HG03066 (cell line): ENCODE results near the gene PRCD.
A peak's percentile ranks its signal among the peaks of the same experiment; 100 is the strongest.
"Not testable (repeated sequence)": the region's sequence is repeated elsewhere in the genome, so short reads cannot be mapped to it uniquely, and the experiment has no call there.

Source experiments
- ATAC-seq: cut with Tn5 transposase; IDR thresholded peaks from one replicate; pipeline ENCODE4 v1.9.1; 2021; ENCODE audit warnings: low read depth; ENCODE audit not compliant: unreplicated experiment

PRCD gene

DNA sequence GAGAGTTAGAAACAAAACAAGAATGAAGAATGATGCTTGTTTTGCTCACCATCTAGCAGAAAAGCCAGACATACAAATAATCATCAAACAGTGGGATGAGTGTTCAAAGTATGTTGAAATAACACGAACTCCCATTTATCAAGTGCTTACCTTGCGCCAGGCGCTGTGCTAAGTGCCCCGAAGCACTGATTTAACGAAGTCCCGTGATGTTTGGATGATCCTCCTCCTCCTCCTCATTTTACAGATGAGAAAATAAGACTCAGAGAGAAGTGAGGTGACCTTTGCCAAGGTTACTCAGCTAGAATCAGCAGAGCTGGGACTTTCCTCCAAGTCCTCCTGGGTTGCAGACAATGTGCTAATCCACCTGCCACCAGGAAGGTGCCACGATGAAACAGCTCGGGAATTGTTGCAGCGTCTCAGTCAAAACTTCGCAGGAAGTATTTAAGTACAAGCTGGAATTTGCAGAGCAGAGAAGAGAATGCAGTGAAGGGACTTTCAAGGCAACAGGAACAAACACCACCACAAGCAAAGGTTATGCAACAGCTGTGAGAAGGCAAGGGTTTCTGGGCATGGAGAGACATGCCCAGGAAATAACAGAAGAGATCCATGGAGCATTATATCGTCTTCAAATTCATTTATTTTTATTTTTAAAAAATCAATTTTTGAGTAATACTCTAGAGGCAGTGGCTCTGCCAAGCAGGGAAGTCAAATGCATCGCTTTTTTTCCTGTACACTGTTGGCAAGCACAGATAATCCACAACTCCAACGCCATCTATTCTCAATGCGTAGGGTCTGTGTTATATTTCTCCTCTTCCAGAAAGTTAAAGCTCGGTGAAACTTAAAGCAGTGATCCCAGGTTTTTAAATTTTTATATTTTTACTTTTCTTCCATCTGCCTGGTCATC, 11.1 kb downstream of the PRCD start:
- no peak for ATAC-seq

GRCh38 chr17:76551685-76552084, 11.8 kb downstream of the PRCD start:
- ATAC-seq = no peak

- no peak for ATAC-seq
These were observed 13.5 kb downstream of the PRCD start for GRCh38 chr17:76553178-76553908.

GRCh38 chr17:76554131-76554530, 14.3 kb downstream of the PRCD start:
- ATAC-seq = no peak

DNA sequence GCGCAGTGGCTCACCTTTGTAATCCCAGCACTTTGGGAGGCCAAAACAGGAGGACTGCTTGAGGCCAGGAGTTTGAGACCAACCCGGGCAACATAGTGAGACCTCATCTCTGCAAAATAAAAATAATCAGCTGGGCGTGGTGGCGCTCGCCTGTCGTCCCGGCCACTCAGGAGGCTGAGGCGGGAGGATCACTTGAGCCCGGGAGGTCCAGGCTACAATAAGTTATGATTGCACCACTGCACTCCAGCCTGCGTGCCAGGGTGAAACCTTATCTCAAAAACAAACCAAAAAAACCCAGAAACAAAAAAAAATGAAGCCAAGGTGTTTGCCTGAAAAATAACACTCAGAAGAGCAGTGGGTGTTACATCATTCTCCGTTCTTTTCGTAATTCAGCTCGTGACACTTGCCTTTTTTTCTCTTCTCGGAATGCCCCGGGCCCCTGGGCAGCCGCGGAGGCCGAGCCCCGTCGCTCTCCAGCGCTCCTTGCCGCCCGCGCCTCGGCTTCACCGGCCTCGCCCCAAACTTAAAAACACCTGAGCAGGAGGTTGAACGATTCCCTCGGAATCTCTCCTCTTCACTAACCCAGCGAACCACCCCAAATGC, 17.0 kb downstream of the PRCD start:
- ATAC-seq = peak; percentile 28

DNA sequence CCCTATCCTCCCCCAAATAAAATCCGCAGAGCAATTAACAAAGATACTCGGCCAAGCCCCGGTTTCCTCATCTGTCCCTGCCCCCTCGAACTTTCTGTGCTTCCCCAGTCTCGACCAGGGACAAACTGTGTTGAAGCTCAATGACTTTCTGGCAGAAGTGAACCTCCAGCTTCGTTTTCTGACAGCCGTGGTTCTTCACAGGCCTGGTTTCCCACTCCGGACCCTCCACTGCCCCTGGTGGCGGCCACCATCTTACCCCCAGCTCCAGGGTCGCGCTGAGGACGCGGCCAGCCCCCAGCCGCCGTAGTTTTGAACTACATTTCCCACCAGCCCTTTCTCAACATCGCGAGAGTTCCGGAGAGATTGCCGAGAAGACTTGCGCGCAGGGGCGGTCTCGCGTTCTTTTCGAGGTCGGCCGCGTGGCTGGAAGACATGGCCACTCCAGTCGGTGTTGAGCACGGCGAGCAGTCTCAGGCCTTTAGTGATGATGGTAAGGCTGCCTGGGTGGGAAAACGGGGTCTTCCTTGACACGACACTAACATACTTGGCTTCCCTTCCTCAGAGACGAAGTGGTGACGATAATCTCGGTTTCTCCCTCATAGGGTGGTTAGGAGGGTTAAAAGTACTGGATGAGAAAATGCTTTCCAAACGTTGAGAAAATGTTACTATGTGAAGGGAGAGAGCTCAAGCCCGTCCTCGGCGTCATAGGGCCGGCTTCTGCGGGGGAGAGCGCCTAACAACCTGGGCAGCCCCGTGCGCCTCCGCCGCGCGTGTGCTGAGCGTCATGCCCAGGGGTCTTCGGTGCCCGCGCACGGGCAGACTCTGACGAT, 17.7 kb downstream of the PRCD start:
- ATAC-seq = peak; percentile 82

- ATAC-seq = no peak
These were observed 18.6 kb downstream of the PRCD start for GRCh38 chr17:76558198-76559095.

- ATAC-seq = not testable (repeated sequence)
These were observed 19.6 kb downstream of the PRCD start for GRCh38 chr17:76559460-76559859.

DNA sequence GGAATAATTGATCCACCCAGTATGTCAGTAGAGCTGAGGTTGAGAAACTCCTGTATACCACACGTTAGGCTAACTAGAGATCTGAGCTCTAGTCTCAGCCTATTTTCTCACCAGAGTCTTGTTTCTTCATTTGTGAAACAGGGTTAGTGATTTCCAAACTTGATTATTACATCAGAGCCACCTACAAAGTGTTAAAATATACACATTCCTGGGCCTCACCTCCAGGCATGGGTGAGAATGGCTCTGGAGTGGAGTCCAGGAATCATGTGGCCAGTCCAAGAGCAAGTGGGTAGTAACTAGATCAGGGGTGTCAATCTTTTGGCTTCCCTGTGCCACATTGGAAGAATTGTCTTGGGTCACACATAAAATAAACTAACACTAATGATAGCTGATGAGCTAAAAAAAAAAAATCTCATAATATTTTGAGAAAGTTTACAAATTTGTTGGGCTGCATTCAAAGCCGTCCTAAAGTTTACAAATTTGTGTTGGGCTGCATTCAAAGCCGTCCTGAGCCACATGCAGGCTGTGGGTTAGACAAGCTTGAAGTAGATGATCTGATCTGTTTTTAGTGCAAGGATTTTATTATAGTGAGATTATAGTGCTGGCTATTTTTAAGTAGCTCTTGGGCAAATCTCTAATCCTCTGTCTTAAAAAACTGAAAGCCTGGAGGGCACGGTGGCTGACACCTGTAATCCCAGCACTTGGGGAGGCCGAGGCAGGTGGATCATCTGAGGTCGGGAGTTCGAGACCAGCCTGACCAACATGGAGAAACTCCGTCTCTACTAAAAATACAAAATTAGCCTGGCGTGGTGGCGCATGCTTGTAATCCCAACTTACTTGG, 20.4 kb downstream of the PRCD start:
- no peak for ATAC-seq

- ATAC-seq = no peak
These were observed 21.0 kb downstream of the PRCD start for GRCh38 chr17:76560877-76561221.

GRCh38 chr17:76561332-76561731, 21.5 kb downstream of the PRCD start:
- ATAC-seq = no peak

DNA sequence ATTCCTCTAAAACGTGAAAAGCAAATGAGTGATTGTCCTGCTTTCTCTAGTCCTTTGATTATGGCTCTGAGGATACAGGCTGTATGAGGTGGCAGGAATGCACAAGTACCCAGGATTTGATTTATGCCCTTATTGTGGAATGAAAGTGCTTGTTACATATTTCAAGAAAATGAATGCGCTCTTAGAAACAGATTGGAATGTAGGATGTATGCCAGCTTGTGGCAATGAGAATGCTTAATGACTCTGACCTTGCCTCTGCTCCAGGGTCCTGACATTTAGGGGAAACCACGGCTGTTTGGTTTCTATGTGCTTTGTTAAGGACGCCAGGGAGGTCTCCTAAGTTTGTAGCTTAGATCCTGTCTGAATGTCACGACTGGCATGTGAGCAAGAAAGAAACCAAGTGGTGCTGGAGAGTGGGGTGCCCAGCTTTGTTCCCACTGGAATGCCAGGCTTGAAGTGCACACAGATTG, 22.0 kb downstream of the PRCD start:
- no peak for ATAC-seq

GRCh38 chr17:76562734-76563148, 22.9 kb downstream of the PRCD start:
- no peak for ATAC-seq

DNA sequence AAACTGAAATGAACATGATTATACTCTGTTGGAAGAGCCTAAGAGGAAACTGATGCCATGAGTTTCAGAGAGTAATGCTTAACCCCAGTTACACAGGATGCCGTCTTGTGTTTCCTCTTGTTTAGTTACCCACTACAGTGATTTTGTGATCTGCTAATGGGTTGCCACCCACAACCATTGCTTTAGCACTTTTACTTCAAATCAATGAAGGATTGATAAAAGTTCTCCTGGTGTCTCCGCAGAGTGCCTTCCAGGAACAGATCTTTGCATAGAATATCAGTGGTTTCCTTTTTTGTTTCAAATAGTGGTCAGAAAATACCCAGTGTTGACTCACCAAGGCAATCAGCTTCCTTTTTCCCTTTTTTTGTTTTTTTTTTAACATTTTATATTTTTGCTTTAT, 23.5 kb downstream of the PRCD start:
- not testable (repeated sequence) for ATAC-seq

- not testable (repeated sequence) for ATAC-seq
These were observed 25.3 kb downstream of the PRCD start for GRCh38 chr17:76564991-76565727.

GRCh38 chr17:76565728-76566612, 26.1 kb downstream of the PRCD start:
- no peak for ATAC-seq

DNA sequence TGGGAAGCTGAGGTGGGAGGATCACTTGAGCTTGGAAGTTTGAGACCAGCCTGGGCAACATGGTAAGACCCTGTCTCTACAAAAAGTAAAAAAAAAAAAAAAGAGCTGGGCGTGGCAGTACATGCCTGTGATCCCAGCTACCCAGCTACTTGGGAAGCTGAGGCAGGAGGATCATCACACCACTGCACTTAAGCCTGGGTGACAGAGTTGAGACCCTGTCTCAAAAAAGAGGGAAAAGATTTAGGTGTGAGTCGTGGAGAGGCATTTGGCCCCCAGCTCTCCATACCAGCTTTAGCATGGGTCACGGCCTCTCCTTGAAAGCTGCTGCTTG, 26.7 kb downstream of the PRCD start:
- ATAC-seq = no peak
